Neural cell (in vitro differentiated cells): ENCODE measurements around the gene FBXO36. TPM values are rescaled to one million over a fixed set of nuclear protein-coding genes. Genes with fewer than 3 reads are reported as not detected.

Experiments used
- H2AFZ ChIP-seq: fragments of 200-600, 300-800 bp; sonication (generic), shearing (Covaris generic); 2 replicates; pipeline ENCODE4 v1.6.0; 2014; ENCODE audit warnings: low read depth, mild to moderate bottlenecking, antibody characterized with exemption, low read length, moderate library complexity
- H3F3A ChIP-seq: fragments of 200-600 bp; shearing (Covaris generic); 2 replicates; pipeline ENCODE4 v1.6.1; 2016; ENCODE audit warnings: mild to moderate bottlenecking, moderate library complexity, mixed read lengths, antibody characterized with exemption, low read length; ENCODE audit not compliant: insufficient read depth, poor library complexity, severe bottlenecking
- H3K27ac ChIP-seq: fragments of 200-600, 300-800 bp; sonication (generic), shearing (Covaris generic); 2 replicates; pipeline ENCODE4 v1.5.1; 2014; ENCODE audit warnings: mild to moderate bottlenecking, low read length, moderate library complexity
- H3K27me3 ChIP-seq: fragments of 300-800, 200-600 bp; sonication (generic), shearing (Covaris generic); 2 replicates; pipeline ENCODE4 v1.6.0; 2014; ENCODE audit warnings: mild to moderate bottlenecking, low read depth, low read length, moderate library complexity; ENCODE audit not compliant: insufficient read depth
- H3K36me3 ChIP-seq: fragments of 300-800, 200-600 bp; sonication (generic), shearing (Covaris generic); 2 replicates; pipeline ENCODE4 v1.5.1; 2014; ENCODE audit warnings: mild to moderate bottlenecking, antibody characterized with exemption, low read length, moderate library complexity; ENCODE audit not compliant: insufficient read depth
- H3K4me2 ChIP-seq: fragments of 300-800, 200-600 bp; sonication (generic), shearing (Covaris generic); 2 replicates; pipeline ENCODE4 v1.6.0; 2014; ENCODE audit warnings: mild to moderate bottlenecking, low read length
- H3K4me3 ChIP-seq: fragments of 300-800, 200-600 bp; sonication (generic), shearing (Covaris generic); 2 replicates; pipeline ENCODE4 v1.5.1; 2014; ENCODE audit warnings: mild to moderate bottlenecking, low read length, moderate library complexity
- H3K79me2 ChIP-seq: fragments of 200-600 bp; shearing (Covaris generic); replicated peaks from 2 replicates; pipeline ENCODE4 v1.6.0; 2014; ENCODE audit warnings: mild to moderate bottlenecking, low read length, moderate library complexity; ENCODE audit not compliant: insufficient read depth
- H3K9ac ChIP-seq: fragments of 300-800, 200-600 bp; sonication (generic), shearing (Covaris generic); 2 replicates; pipeline ENCODE4 v1.6.1; 2016; ENCODE audit warnings: mild to moderate bottlenecking, low read length, mixed read lengths
- H3K9me2 ChIP-seq: fragments of 200-600 bp; shearing (Covaris generic); 2 replicates; pipeline ENCODE4 v1.6.1; 2016; ENCODE audit warnings: mild to moderate bottlenecking, low read length, mixed read lengths; ENCODE audit not compliant: insufficient read depth
- H3K9me3 ChIP-seq: fragments of 200-600, 300-800 bp; sonication (generic), shearing (Covaris generic); 2 replicates; pipeline ENCODE4 v1.6.1; 2016; ENCODE audit warnings: mild to moderate bottlenecking, mixed run types, low read length, moderate library complexity, mixed read lengths
- H4K20me1 ChIP-seq: fragments of 200-600 bp; shearing (Covaris generic); 2 replicates; pipeline ENCODE4 v1.6.1; 2016; ENCODE audit warnings: mild to moderate bottlenecking, mixed run types; ENCODE audit not compliant: insufficient read depth
- EP300 ChIP-seq: fragments of 450-650 bp; conservative IDR thresholded peaks from 2 replicates; pipeline ENCODE4 v1.6.1; 2014; ENCODE audit warnings: antibody characterized with exemption, mild to moderate bottlenecking, moderate library complexity; ENCODE audit not compliant: poor library complexity, severe bottlenecking
- EZH2 ChIP-seq: fragments of 200-600, 300-800 bp; shearing (Covaris generic), sonication (generic); IDR thresholded peaks from 2 replicates; pipeline ENCODE4 v1.6.1; 2014; ENCODE audit warnings: antibody characterized with exemption, low read length, borderline replicate concordance, mild to moderate bottlenecking; ENCODE audit not compliant: insufficient read depth, poor library complexity, severe bottlenecking
- MXI1 ChIP-seq: fragments of 450-650 bp; conservative IDR thresholded peaks from 2 replicates; pipeline ENCODE4 v1.6.1; 2014; ENCODE audit warnings: antibody characterized with exemption, mild to moderate bottlenecking; ENCODE audit not compliant: poor library complexity, severe bottlenecking
- POLR2AphosphoS5 ChIP-seq: IDR thresholded peaks from 2 replicates; pipeline ENCODE4 v1.6.1; 2012
- RAD21 ChIP-seq: fragments of 450-650 bp; conservative IDR thresholded peaks from 2 replicates; pipeline ENCODE4 v1.6.1; 2014; ENCODE audit warnings: antibody characterized with exemption, mild to moderate bottlenecking, moderate library complexity
- SMC3 ChIP-seq: fragments of 450-650 bp; conservative IDR thresholded peaks from 2 replicates; pipeline ENCODE4 v1.6.1; 2014; ENCODE audit warnings: antibody characterized with exemption, mild to moderate bottlenecking, moderate library complexity; ENCODE audit not compliant: poor library complexity
- TAF1 ChIP-seq: IDR thresholded peaks from 2 replicates; pipeline ENCODE4 v1.6.1; 2012; ENCODE audit warnings: low read depth
- polyA plus RNA-seq: library from polyadenylated mRNA; depleted of rRNA; stranded (reverse); fragments of >200 nt; gene quantifications from 2 replicates; pipeline ENCODE4 v1.2.3, GENCODE V29; 2014
- TF ChIP-seq, protein P1 (sequence below): IDR thresholded peaks from 2 replicates; pipeline ENCODE4 v1.6.1; 2012; ENCODE audit warnings: borderline replicate concordance
- TF ChIP-seq, protein P2 (sequence below): fragments of 450-650 bp; IDR thresholded peaks from 2 replicates; pipeline ENCODE4 v1.5.1; 2014; ENCODE audit warnings: antibody characterized with exemption, mild to moderate bottlenecking, moderate library complexity; ENCODE audit not compliant: poor library complexity, severe bottlenecking

Gene FBXO36
- polyA plus RNA-seq, 1 donor from 2014 or later: 6.3 TPM

DNA sequence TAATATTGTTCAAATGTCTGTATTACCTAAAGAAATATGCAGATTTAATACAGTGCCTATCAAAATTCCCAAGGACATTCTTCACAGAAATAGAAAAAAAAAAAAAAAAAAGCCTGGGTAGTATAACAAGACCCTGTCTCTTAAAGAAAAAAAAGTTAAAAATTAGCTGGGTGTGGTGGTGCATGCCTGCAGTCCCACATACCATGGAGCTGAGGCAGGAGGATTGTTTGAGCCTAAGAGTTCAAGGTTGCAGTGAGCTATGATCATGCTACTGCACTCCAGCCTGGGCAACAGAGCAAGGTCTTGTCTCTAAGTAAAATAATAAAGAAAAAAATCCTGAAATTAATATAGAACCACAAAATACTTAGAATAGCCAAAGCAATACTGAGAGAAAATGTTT lies 94.5 kb downstream of the FBXO36 start:
- H3K79me2 ChIP-seq: no peaks in the 10 kb centered on the region
- TF ChIP-seq SMC3 (no peak), EZH2 (no peak), EP300 (no peak), POLR2AphosphoS5 (no peak), TAF1 (no peak), MXI1 (no peak), RAD21 (no peak)
- TF ChIP-seq, protein P1, sequence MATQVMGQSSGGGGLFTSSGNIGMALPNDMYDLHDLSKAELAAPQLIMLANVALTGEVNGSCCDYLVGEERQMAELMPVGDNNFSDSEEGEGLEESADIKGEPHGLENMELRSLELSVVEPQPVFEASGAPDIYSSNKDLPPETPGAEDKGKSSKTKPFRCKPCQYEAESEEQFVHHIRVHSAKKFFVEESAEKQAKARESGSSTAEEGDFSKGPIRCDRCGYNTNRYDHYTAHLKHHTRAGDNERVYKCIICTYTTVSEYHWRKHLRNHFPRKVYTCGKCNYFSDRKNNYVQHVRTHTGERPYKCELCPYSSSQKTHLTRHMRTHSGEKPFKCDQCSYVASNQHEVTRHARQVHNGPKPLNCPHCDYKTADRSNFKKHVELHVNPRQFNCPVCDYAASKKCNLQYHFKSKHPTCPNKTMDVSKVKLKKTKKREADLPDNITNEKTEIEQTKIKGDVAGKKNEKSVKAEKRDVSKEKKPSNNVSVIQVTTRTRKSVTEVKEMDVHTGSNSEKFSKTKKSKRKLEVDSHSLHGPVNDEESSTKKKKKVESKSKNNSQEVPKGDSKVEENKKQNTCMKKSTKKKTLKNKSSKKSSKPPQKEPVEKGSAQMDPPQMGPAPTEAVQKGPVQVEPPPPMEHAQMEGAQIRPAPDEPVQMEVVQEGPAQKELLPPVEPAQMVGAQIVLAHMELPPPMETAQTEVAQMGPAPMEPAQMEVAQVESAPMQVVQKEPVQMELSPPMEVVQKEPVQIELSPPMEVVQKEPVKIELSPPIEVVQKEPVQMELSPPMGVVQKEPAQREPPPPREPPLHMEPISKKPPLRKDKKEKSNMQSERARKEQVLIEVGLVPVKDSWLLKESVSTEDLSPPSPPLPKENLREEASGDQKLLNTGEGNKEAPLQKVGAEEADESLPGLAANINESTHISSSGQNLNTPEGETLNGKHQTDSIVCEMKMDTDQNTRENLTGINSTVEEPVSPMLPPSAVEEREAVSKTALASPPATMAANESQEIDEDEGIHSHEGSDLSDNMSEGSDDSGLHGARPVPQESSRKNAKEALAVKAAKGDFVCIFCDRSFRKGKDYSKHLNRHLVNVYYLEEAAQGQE: no peak
- TF ChIP-seq, protein P2, sequence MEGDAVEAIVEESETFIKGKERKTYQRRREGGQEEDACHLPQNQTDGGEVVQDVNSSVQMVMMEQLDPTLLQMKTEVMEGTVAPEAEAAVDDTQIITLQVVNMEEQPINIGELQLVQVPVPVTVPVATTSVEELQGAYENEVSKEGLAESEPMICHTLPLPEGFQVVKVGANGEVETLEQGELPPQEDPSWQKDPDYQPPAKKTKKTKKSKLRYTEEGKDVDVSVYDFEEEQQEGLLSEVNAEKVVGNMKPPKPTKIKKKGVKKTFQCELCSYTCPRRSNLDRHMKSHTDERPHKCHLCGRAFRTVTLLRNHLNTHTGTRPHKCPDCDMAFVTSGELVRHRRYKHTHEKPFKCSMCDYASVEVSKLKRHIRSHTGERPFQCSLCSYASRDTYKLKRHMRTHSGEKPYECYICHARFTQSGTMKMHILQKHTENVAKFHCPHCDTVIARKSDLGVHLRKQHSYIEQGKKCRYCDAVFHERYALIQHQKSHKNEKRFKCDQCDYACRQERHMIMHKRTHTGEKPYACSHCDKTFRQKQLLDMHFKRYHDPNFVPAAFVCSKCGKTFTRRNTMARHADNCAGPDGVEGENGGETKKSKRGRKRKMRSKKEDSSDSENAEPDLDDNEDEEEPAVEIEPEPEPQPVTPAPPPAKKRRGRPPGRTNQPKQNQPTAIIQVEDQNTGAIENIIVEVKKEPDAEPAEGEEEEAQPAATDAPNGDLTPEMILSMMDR: no peak
- no peaks in the 10 kb centered on the region for H3K9me2 ChIP-seq
- H4K20me1 ChIP-seq: no peaks in the 10 kb centered on the region
- H3F3A ChIP-seq: no peaks in the 10 kb centered on the region
- H3K9ac ChIP-seq: no peak overlapping the region
- no peaks in the 10 kb centered on the region for H3K36me3 ChIP-seq
- no peaks in the 10 kb centered on the region for H3K27me3 ChIP-seq
- H3K4me3 ChIP-seq: no peak overlapping the region
- H2AFZ ChIP-seq: no peak overlapping the region
- no peaks in the 10 kb centered on the region for H3K9me3 ChIP-seq
- H3K4me2 ChIP-seq: no peak overlapping the region
- no peak overlapping the region for H3K27ac ChIP-seq

DNA sequence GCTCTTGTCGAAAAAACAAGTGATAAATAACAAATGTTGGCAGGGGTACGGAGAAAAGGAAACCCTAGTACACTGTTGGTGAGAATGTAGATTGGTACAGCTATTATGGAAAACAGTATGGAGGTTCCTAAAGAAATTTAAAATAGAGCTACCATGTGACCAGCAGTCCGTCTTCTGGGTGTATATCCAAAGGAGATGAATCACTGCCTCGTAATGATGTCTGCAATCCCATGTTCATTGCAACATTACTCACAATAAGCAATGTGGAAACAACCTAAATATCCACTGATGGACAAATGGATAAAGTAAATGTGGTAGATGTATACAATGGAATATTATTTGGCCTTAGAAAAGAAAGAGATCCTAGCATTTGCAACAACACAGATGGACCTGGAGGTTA lies 95.8 kb downstream of the FBXO36 start:
- no peaks in the 10 kb centered on the region for H3F3A ChIP-seq
- H3K27ac ChIP-seq: no peak overlapping the region
- no peaks in the 10 kb centered on the region for H3K36me3 ChIP-seq
- H2AFZ ChIP-seq: no peak overlapping the region
- no peaks in the 10 kb centered on the region for H4K20me1 ChIP-seq
- no peaks in the 10 kb centered on the region for H3K9me3 ChIP-seq
- no peak overlapping the region for H3K9ac ChIP-seq
- no peak overlapping the region for H3K4me3 ChIP-seq
- no peaks in the 10 kb centered on the region for H3K9me2 ChIP-seq
- TF ChIP-seq EP300: no peak
- TF ChIP-seq, protein P2: no peak
- TF ChIP-seq, protein P1: no peak
- TF ChIP-seq RAD21: no peak
- TF ChIP-seq POLR2AphosphoS5: no peak
- TF ChIP-seq MXI1: no peak
- no peak for TF ChIP-seq TAF1
- no peak for TF ChIP-seq EZH2
- TF ChIP-seq SMC3: no peak
- H3K79me2 ChIP-seq: no peaks in the 10 kb centered on the region
- H3K27me3 ChIP-seq: no peaks in the 10 kb centered on the region
- H3K4me2 ChIP-seq: no peak overlapping the region
